Osteocyte (in vitro differentiated cells): ENCODE data around the gene USPL1. TPM values are rescaled to one million over a fixed set of nuclear protein-coding genes. Genes with fewer than 3 reads are reported as not detected.

ENCODE experiments used
- DNase-seq: peaks from one replicate; pipeline ENCODE4 v3.0.0; 2021; ENCODE audit warnings: mixed read lengths; ENCODE audit not compliant: unreplicated experiment; ENCODE audit errors: extremely low spot score
- H3K27ac Mint-ChIP-seq: one replicate; pipeline ENCODE4 v1.8.0; 2021; ENCODE audit warnings: mild to moderate bottlenecking, mixed read lengths; ENCODE audit not compliant: unreplicated experiment
- H3K27me3 Mint-ChIP-seq: one replicate; pipeline ENCODE4 v1.8.0; 2021; ENCODE audit warnings: mixed read lengths; ENCODE audit not compliant: unreplicated experiment
- H3K36me3 Mint-ChIP-seq: one replicate; pipeline ENCODE4 v1.8.0; 2021; ENCODE audit warnings: mixed read lengths; ENCODE audit not compliant: unreplicated experiment
- H3K4me1 Mint-ChIP-seq: one replicate; pipeline ENCODE4 v1.8.0; 2021; ENCODE audit warnings: mixed read lengths; ENCODE audit not compliant: unreplicated experiment
- H3K4me3 Mint-ChIP-seq: one replicate; pipeline ENCODE4 v1.8.0; 2021; ENCODE audit warnings: mild to moderate bottlenecking, moderate library complexity, mixed read lengths; ENCODE audit not compliant: unreplicated experiment
- H3K9me3 Mint-ChIP-seq: one replicate; pipeline ENCODE4 v1.8.0; 2021; ENCODE audit warnings: mixed read lengths; ENCODE audit not compliant: unreplicated experiment
- total RNA-seq: library from RNA; stranded (reverse); gene quantifications from 2 replicates; pipeline ENCODE4 v1.2.1, GENCODE V29; 2021
- TF ChIP-seq, protein P1 (sequence below): fragments of 200-600 bp; sonication (generic); IDR thresholded peaks from 2 replicates; pipeline ENCODE4 v1.5.0; 2021; ENCODE audit warnings: antibody characterized with exemption, mild to moderate bottlenecking, moderate library complexity

Gene USPL1
- total RNA-seq, 1 donor from 2014 or later: 11.9 TPM

DNA sequence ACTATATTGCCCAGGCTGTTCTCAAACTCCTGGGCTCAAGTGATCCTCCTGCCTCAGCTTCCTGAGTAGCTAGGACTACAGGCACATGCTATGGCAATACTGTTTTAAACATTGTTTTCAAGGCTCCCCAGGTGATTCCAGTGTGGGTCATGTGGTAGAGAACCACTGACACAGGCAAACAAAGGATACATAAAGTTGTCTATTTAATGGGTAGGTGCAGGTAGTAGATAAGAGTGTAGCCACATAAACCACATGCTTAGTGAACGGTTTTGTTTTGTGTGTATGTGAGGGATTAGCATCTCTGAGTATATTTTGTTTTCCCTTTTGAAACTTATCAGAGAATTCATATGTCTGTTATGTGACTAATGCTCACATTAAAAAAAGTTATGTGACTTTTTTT, 36.7 kb downstream of the USPL1 start:
- Mint-ChIP-seq H3K27me3 (no peaks in the 10 kb centered on the region), H3K4me3 (no peak overlapping the region), H3K36me3 (peaks cover 55% of the 10 kb centered on the region), H3K4me1 (peaks cover 2% of the 10 kb centered on the region), H3K27ac (no peak overlapping the region), H3K9me3 (no peaks in the 10 kb centered on the region)
- TF ChIP-seq, protein P1, sequence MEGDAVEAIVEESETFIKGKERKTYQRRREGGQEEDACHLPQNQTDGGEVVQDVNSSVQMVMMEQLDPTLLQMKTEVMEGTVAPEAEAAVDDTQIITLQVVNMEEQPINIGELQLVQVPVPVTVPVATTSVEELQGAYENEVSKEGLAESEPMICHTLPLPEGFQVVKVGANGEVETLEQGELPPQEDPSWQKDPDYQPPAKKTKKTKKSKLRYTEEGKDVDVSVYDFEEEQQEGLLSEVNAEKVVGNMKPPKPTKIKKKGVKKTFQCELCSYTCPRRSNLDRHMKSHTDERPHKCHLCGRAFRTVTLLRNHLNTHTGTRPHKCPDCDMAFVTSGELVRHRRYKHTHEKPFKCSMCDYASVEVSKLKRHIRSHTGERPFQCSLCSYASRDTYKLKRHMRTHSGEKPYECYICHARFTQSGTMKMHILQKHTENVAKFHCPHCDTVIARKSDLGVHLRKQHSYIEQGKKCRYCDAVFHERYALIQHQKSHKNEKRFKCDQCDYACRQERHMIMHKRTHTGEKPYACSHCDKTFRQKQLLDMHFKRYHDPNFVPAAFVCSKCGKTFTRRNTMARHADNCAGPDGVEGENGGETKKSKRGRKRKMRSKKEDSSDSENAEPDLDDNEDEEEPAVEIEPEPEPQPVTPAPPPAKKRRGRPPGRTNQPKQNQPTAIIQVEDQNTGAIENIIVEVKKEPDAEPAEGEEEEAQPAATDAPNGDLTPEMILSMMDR: no peak
- no peak for DNase-seq

- TF ChIP-seq, protein P1: no peak
- Mint-ChIP-seq H3K4me1 (peaks cover 5% of the 10 kb centered on the region), H3K4me3 (no peak overlapping the region), H3K36me3 (peaks cover 51% of the 10 kb centered on the region), H3K9me3 (no peaks in the 10 kb centered on the region), H3K27ac (no peak overlapping the region), H3K27me3 (no peaks in the 10 kb centered on the region)
- DNase-seq: no peak
These were observed 38.5 kb downstream of the USPL1 start for GRCh38 chr13:30656178-30656577.

DNA sequence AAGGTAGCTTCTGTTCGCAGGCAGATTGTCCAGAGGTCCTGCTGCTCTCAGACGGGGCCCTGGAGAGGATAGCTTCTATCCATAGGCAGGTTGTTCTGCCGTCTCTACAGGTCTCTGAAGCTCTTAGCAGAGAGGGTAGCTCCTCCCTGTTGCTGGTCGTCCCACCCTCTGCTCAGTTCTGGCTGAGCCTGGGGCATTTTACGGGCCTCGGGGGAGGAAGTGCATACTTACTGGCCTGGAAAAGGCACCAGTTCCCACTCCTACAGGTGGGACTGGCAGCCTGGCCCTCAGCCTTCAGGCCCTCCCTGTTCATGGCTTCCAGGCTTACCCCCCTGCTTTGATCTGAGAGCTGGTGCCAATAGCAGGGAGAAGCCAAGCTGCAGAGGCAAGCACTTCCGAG, 42.3 kb downstream of the USPL1 start:
- no peaks in the 10 kb centered on the region for H3K9me3 Mint-ChIP-seq
- peaks cover 4% of the 10 kb centered on the region for H3K4me1 Mint-ChIP-seq
- no peak overlapping the region for H3K27ac Mint-ChIP-seq
- no peaks in the 10 kb centered on the region for H3K27me3 Mint-ChIP-seq
- TF ChIP-seq, protein P1: no peak
- H3K4me3 Mint-ChIP-seq: no peak overlapping the region
- no peak for DNase-seq
- peaks cover 35% of the 10 kb centered on the region for H3K36me3 Mint-ChIP-seq

GRCh38 chr13:30660796-30661195, 43.1 kb downstream of the USPL1 start:
- Mint-ChIP-seq H3K4me1 (peaks cover 4% of the 10 kb centered on the region), H3K27me3 (no peaks in the 10 kb centered on the region), H3K9me3 (no peaks in the 10 kb centered on the region), H3K4me3 (no peak overlapping the region), H3K27ac (no peak overlapping the region), H3K36me3 (peaks cover 31% of the 10 kb centered on the region)
- TF ChIP-seq, protein P1: no peak
- DNase-seq: no peak

DNA sequence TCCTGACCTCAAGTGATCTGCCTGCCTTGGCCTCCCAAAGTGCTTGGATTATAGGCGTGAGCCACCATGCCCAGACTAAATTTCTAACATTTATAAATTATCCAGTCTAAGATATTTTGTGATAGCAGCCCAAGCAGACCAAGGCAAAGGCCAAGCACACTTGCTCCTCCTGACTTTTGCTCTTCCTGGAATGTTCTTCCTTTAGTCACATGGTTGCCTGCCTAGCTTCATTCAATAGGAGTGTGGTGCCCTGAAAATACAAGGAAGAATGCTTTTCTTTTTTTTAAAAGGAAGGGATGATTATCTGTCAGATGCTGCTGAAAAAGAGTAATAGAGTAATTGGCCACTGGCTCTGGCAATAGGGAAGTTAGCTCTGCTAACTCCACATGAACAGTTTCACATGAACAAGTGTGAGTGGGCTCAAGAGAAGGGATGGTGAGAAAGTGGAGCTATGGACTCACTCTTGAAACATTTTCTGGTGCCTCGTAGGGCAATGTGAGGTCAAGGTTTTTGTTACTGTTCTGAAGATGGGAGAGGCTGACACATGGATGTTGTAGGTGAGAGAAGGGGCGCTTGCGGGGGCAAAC, 47.1 kb downstream of the USPL1 start:
- H3K9me3 Mint-ChIP-seq: no peaks in the 10 kb centered on the region
- H3K27ac Mint-ChIP-seq: no peak overlapping the region
- no peaks in the 10 kb centered on the region for H3K4me1 Mint-ChIP-seq
- H3K36me3 Mint-ChIP-seq: peaks cover under 1% of the 10 kb centered on the region
- no peak overlapping the region for H3K4me3 Mint-ChIP-seq
- DNase-seq: no peak
- no peaks in the 10 kb centered on the region for H3K27me3 Mint-ChIP-seq
- TF ChIP-seq, protein P1: no peak
